Endothelial cell of umbilical vein (primary cell): ENCODE data around the gene ARID2. TPM values are rescaled to one million over a fixed set of nuclear protein-coding genes. Genes with fewer than 3 reads are reported as not detected.

ENCODE experiments used
- BruUV-seq: library from RNA; stranded (reverse); fragments of 400-500 nt; replicated peaks from 2 replicates; lab custom pipeline; 2021; lab: Mats Ljungman, UMichigan
- CTCF ChIA-PET: fragments of 300-600, 350-600 bp; sonication (Branson Sonifier 250); formaldehyde crosslinking; loops from one replicate; lab custom pipeline; 2021; ENCODE audit warnings: antibody characterized with exemption, inconsistent platforms; lab: Charles Lee
- POLR2A ChIA-PET: fragments of 300-600, 350-600 bp; sonication (Branson Sonifier 250); formaldehyde crosslinking; loops from one replicate; lab custom pipeline; 2021; ENCODE audit warnings: antibody characterized with exemption, inconsistent platforms; lab: Charles Lee
- DNase-seq: peaks from one replicate; pipeline ENCODE4 v3.0.0-alpha.2; 2011; ENCODE audit warnings: low read depth, low spot score
- FAIRE-seq: peaks from 2 replicates; lab custom pipeline; 2011; peaks lifted over from hg19 to GRCh38; lab: Jason Lieb, UNC
- H2AFZ ChIP-seq: 2 replicates; pipeline ENCODE4 v1.6.0; 2012; ENCODE audit warnings: low read depth, low read length, control low read depth, inconsistent platforms
- H3K27ac ChIP-seq: 2 replicates; pipeline ENCODE4 v1.5.1; 2011; ENCODE audit warnings: low read depth, mild to moderate bottlenecking, control low read depth, low read length, moderate library complexity; ENCODE audit not compliant: insufficient read depth
- H3K27me3 ChIP-seq, 2 experiments: 2 replicates each; pipeline versions ENCODE4 v1.6.0 to v1.6.1; 2011; ENCODE audit warnings: low read length in 2 of 2, mixed read lengths in 1 of 2; ENCODE audit not compliant: control insufficient read depth in 2 of 2, insufficient read depth in 2 of 2
- H3K36me3 ChIP-seq, 2 experiments: 2 replicates in 1 of 2; 3 replicates in 1 of 2; pipeline ENCODE4 v1.5.1; 2011; ENCODE audit warnings: low read length in 2 of 2, mild to moderate bottlenecking in 1 of 2, moderate library complexity in 1 of 2; ENCODE audit not compliant: control insufficient read depth in 2 of 2, insufficient read depth in 2 of 2; ENCODE audit errors: extremely low read depth in 1 of 2
- H3K4me1 ChIP-seq: 3 replicates; pipeline ENCODE4 v1.5.1; 2011; ENCODE audit warnings: mild to moderate bottlenecking, low read length; ENCODE audit not compliant: control insufficient read depth, insufficient read depth; ENCODE audit errors: extremely low read depth
- H3K4me2 ChIP-seq: 2 replicates; pipeline ENCODE4 v1.6.1; 2011; ENCODE audit warnings: low read length, control low read depth, mixed read lengths; ENCODE audit not compliant: insufficient read depth
- H3K4me3 ChIP-seq, 3 experiments: fragments of 200-600 bp in 1 of 3; sonication (generic), shearing (Covaris generic) in 1 of 3; replicated peaks in 1 of 3; 2 replicates each; pipeline ENCODE4 v1.5.1; 2011 to 2016; ENCODE audit warnings: control low read depth in 3 of 3, low read length in 3 of 3, mild to moderate bottlenecking in 2 of 3, inconsistent platforms in 1 of 3, low read depth in 1 of 3, moderate library complexity in 1 of 3; ENCODE audit not compliant: insufficient read depth in 1 of 3
- H3K79me2 ChIP-seq: 2 replicates; pipeline ENCODE4 v1.6.0; 2012; ENCODE audit warnings: low read length, inconsistent platforms; ENCODE audit not compliant: control insufficient read depth, insufficient read depth
- H3K9ac ChIP-seq: replicated peaks from 2 replicates; pipeline ENCODE3; 2011; ENCODE audit warnings: low read length, control low read depth; ENCODE audit not compliant: insufficient read depth; ENCODE audit errors: extremely low read depth
- H3K9me1 ChIP-seq: replicated peaks from 3 replicates; pipeline ENCODE4 v1.6.0; 2011; ENCODE audit warnings: mild to moderate bottlenecking, low read length; ENCODE audit not compliant: control insufficient read depth, insufficient read depth; ENCODE audit errors: extremely low read depth
- H3K9me3 ChIP-seq: replicated peaks from 2 replicates; pipeline ENCODE4 v1.5.1; 2012; ENCODE audit warnings: low read length, inconsistent platforms; ENCODE audit not compliant: control insufficient read depth, insufficient read depth
- H4K20me1 ChIP-seq: replicated peaks from 2 replicates; pipeline ENCODE3; 2011; ENCODE audit warnings: mild to moderate bottlenecking, low read length; ENCODE audit not compliant: control insufficient read depth, insufficient read depth; ENCODE audit errors: extremely low read depth
- EZH2 ChIP-seq: IDR thresholded peaks from 2 replicates; pipeline ENCODE4 v1.6.1; 2012; ENCODE audit warnings: borderline replicate concordance, low read depth, mild to moderate bottlenecking, moderate library complexity, low read length, inconsistent platforms; ENCODE audit not compliant: severe bottlenecking
- FOS ChIP-seq: IDR thresholded peaks from 2 replicates; pipeline ENCODE4 v1.6.1; 2011; ENCODE audit warnings: mild to moderate bottlenecking, low read length, moderate library complexity, borderline replicate concordance; ENCODE audit not compliant: insufficient read depth
- GATA2 ChIP-seq: IDR thresholded peaks from 2 replicates; pipeline ENCODE4 v1.7.0; 2011; ENCODE audit warnings: low read depth, mild to moderate bottlenecking, moderate library complexity, mixed read lengths, low read length; ENCODE audit not compliant: insufficient read length, insufficient read depth
- JUN ChIP-seq: IDR thresholded peaks from 2 replicates; pipeline ENCODE4 v1.6.1; 2011; ENCODE audit warnings: borderline replicate concordance, low read depth; ENCODE audit not compliant: insufficient read length, insufficient read depth
- MYC ChIP-seq: IDR thresholded peaks from one replicate; pipeline ENCODE4 v1.6.1; 2011; ENCODE audit warnings: mild to moderate bottlenecking, low read depth, low read length
- POLR2A ChIP-seq: IDR thresholded peaks from 2 replicates; pipeline ENCODE4 v1.6.1; 2012; ENCODE audit warnings: low read depth, mild to moderate bottlenecking, control low read depth, low read length
- POLR2AphosphoS5 ChIP-seq: IDR thresholded peaks from 2 replicates; pipeline ENCODE4 v1.6.1; 2012; ENCODE audit warnings: low read depth, mild to moderate bottlenecking, control low read depth, low read length, moderate library complexity; ENCODE audit not compliant: insufficient read depth
- dilution Hi-C: fragments of 300-500 bp; cut with MboI; formaldehyde crosslinking; loops from one replicate; pipeline ENCODE4 v1.15.0; 2019; ENCODE audit warnings: low sequenced_read_pairs; ENCODE audit not compliant: extremely low pct_ligation_motif_present
- intact Hi-C: fragments of 100-400 bp; cut with micrococcal nuclease; formaldehyde crosslinking; loops from one replicate; pipeline ENCODE4 v1.10.0; 2022
- polyA plus RNA-seq, 4 experiments: library from polyadenylated mRNA; depleted of rRNA in 3 of 4; stranded (reverse) in 3 of 4; unstranded in 1 of 4; fragments of >200 nt; gene quantifications; 2 replicates each; pipeline versions ENCODE4 v1.2.1 to v1.2.3, GENCODE V29; 2011 to 2012; ENCODE audit warnings: missing spikeins in 1 of 4
- total RNA-seq: library from RNA; stranded (reverse); gene quantifications from 2 replicates; pipeline ENCODE4 v1.2.3, GENCODE V29; 2021
- TF ChIP-seq, protein P1 (sequence below), 2 donors: IDR thresholded peaks; 1 replicate in 1 of 2; 2 replicates in 1 of 2; pipeline ENCODE4 v1.5.1; 2011; ENCODE audit warnings: low read length in 2 of 2, mild to moderate bottlenecking in 2 of 2, moderate library complexity in 2 of 2, control low read depth in 1 of 2, inconsistent platforms in 1 of 2, low read depth in 1 of 2; ENCODE audit not compliant: insufficient read depth in 1 of 2; ENCODE audit errors: extremely low read depth in 1 of 2
- TF ChIP-seq, protein P2 (sequence below): IDR thresholded peaks from 2 replicates; pipeline ENCODE4 v1.6.1; 2011; ENCODE audit not compliant: insufficient read depth, insufficient read length

The ARID2 gene
- total and polyA plus RNA-seq, 2 donors (not counting 3 experiments of a cell fraction or from before 2014, with no cell fraction given), result 10.8 to 26.7 TPM

DNA sequence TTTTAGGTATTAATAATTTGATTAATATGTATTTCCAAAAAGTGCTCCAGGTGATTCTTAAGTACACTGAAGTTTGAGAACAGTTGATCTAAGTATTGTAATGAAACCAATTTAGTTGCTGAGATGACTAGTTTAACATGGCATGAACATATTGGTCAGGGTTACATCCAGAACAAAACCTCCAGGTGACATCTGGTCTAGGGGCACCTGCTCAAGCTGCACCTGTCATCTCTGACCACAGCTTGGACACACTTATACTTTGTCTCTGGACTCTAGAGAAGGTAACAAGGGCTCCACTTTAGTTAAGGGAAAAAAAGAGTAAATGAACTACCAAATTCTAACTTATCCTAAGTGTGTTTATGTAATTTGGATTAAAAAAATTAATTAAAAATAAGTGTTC is 8.1 kb downstream of the ARID2 start:
- CTCF ChIA-PET, result interaction anchor here (1.2 kb wide), 1 partner anchor 194 kb away, joined by 3 read pairs; no protein-coding TSS in a partner anchor
- H3K9me3 ChIP-seq, result no peaks in the 10 kb centered on the region
- no peak overlapping the region for H3K9ac ChIP-seq
- H4K20me1 ChIP-seq, result no peaks in the 10 kb centered on the region
- H3K27ac ChIP-seq, result no peak overlapping the region
- H3K36me3 ChIP-seq, result no peaks in the 10 kb centered on the region
- no peak overlapping the region for H3K4me2 ChIP-seq
- intact Hi-C loops, result no loop called here
- peaks cover 6% of the 10 kb centered on the region for H3K4me1 ChIP-seq
- no peak for TF ChIP-seq POLR2AphosphoS5
- no peak for TF ChIP-seq MYC
- no peak for TF ChIP-seq POLR2A
- TF ChIP-seq FOS, result no peak
- no peak for TF ChIP-seq EZH2
- no peak for TF ChIP-seq JUN
- TF ChIP-seq, protein P1, sequence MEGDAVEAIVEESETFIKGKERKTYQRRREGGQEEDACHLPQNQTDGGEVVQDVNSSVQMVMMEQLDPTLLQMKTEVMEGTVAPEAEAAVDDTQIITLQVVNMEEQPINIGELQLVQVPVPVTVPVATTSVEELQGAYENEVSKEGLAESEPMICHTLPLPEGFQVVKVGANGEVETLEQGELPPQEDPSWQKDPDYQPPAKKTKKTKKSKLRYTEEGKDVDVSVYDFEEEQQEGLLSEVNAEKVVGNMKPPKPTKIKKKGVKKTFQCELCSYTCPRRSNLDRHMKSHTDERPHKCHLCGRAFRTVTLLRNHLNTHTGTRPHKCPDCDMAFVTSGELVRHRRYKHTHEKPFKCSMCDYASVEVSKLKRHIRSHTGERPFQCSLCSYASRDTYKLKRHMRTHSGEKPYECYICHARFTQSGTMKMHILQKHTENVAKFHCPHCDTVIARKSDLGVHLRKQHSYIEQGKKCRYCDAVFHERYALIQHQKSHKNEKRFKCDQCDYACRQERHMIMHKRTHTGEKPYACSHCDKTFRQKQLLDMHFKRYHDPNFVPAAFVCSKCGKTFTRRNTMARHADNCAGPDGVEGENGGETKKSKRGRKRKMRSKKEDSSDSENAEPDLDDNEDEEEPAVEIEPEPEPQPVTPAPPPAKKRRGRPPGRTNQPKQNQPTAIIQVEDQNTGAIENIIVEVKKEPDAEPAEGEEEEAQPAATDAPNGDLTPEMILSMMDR (IDR thresholded peaks at IDR 0.05; ENCODE audit: extremely low read depth in 1 of 2, insufficient read depth in 1 of 2, low read depth in 1 of 2, low read length in 2 of 2), result no peak
- TF ChIP-seq, protein P2, sequence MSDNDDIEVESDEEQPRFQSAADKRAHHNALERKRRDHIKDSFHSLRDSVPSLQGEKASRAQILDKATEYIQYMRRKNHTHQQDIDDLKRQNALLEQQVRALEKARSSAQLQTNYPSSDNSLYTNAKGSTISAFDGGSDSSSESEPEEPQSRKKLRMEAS, result no peak
- no peak for TF ChIP-seq GATA2
- no peaks in the 10 kb centered on the region for H3K9me1 ChIP-seq
- H3K4me3 ChIP-seq, result no peak overlapping the region
- no peak for FAIRE-seq
- BruUV-seq, result no TSS peak
- POLR2A ChIA-PET, result no interaction called here
- dilution Hi-C loops, result no loop called here
- no peak for DNase-seq
- H3K79me2 ChIP-seq, result peaks cover 83% of the 10 kb centered on the region
- H2AFZ ChIP-seq, result no peak overlapping the region
- no peaks in the 10 kb centered on the region for H3K27me3 ChIP-seq
